ENCODE results near the gene ANKRD12. TPM values are rescaled to one million over a fixed set of nuclear protein-coding genes. Genes with fewer than 3 reads are reported as not detected.

The ANKRD12 gene
- total RNA-seq, 2 donors from 2014 or later = 22.3 to 32.3 TPM

DNA sequence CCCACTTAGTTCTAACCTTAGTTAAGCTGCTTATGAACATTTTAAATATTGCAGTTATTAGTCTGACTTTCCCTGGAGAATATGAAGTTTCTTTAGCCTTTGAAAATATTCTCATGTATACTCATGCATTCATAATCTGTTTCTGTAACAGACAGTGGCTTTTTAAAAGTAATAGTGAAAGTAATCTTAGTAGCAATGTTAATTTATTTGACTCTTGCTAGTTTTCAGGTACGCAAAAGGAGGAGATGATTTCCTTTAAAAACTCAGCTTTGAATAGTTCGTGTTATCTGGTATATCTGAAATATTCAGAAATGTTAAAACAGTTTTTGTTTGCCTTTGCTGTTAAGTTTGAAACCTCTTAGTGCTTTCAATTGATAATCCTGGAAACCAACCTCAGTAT lies 3.8 kb downstream of the ANKRD12 start:
- H3K9me3 ChIP-seq = no peaks in the 10 kb centered on the region
- H3K27ac ChIP-seq = peak overlapping the region in 1 of 2 donors; percentile 14
- no peaks in the 10 kb centered on the region for H3K36me3 ChIP-seq
- no peaks in the 10 kb centered on the region for H3K27me3 ChIP-seq
- no peak overlapping the region for H3K4me3 ChIP-seq
- no peak for DNase-seq (ENCODE audit: low spot score)
- TF ChIP-seq, protein P1, sequence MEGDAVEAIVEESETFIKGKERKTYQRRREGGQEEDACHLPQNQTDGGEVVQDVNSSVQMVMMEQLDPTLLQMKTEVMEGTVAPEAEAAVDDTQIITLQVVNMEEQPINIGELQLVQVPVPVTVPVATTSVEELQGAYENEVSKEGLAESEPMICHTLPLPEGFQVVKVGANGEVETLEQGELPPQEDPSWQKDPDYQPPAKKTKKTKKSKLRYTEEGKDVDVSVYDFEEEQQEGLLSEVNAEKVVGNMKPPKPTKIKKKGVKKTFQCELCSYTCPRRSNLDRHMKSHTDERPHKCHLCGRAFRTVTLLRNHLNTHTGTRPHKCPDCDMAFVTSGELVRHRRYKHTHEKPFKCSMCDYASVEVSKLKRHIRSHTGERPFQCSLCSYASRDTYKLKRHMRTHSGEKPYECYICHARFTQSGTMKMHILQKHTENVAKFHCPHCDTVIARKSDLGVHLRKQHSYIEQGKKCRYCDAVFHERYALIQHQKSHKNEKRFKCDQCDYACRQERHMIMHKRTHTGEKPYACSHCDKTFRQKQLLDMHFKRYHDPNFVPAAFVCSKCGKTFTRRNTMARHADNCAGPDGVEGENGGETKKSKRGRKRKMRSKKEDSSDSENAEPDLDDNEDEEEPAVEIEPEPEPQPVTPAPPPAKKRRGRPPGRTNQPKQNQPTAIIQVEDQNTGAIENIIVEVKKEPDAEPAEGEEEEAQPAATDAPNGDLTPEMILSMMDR (IDR thresholded peaks at IDR 0.05) = no peak
- H3K4me1 ChIP-seq = peaks cover 0 to 56% of the 10 kb centered on the region in 2 donors

DNA sequence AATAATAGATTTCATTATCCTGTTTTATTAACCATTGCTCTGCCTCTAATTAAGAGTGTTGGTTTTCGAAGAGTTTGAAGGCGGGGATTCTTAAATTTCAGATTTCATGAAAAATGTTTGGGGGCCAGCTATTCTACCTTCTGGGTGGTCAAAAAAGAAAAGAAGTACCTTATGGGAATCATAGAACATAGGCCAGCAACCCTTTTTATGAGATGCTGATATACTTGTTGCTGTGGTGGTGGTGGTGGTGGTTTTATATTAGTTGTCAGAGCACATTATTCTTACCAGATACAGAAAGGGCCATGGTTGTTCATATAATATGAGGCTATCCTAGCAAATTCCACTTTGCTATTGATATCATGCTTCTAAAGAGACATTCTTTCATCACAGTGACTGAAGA lies 4.4 kb downstream of the ANKRD12 start:
- TF ChIP-seq, protein P1 (IDR thresholded peaks at IDR 0.05) = no peak
- Histone ChIP-seq H3K36me3 (no peaks in the 10 kb centered on the region), H3K27me3 (no peaks in the 10 kb centered on the region), H3K27ac (peak overlapping the region in 1 of 2 donors; percentile 14), H3K9me3 (no peaks in the 10 kb centered on the region), H3K4me3 (no peak overlapping the region), H3K4me1 (peaks cover 0 to 56% of the 10 kb centered on the region in 2 donors)
- DNase-seq (ENCODE audit: low spot score) = no peak

GRCh38 chr18:9146224-9146623 lies 9.6 kb downstream of the ANKRD12 start:
- Histone ChIP-seq H3K9me3 (no peaks in the 10 kb centered on the region), H3K4me3 (no peak overlapping the region), H3K27ac (no peak overlapping the region), H3K4me1 (peaks cover 0 to 53% of the 10 kb centered on the region in 2 donors), H3K27me3 (no peaks in the 10 kb centered on the region), H3K36me3 (no peaks in the 10 kb centered on the region)
- TF ChIP-seq, protein P1 (IDR thresholded peaks at IDR 0.05) = no peak
- DNase-seq (ENCODE audit: low spot score) = no peak

GRCh38 chr18:9147440-9148202 lies 11.0 kb downstream of the ANKRD12 start:
- Histone ChIP-seq H3K4me1 (peaks cover 0 to 48% of the 10 kb centered on the region in 2 donors), H3K4me3 (no peak overlapping the region), H3K9me3 (no peaks in the 10 kb centered on the region), H3K36me3 (no peaks in the 10 kb centered on the region), H3K27me3 (no peaks in the 10 kb centered on the region), H3K27ac (no peak overlapping the region)
- no peak for DNase-seq (ENCODE audit: low spot score)
- TF ChIP-seq, protein P1 (IDR thresholded peaks at IDR 0.05) = peak; percentile 36 to 86

DNA sequence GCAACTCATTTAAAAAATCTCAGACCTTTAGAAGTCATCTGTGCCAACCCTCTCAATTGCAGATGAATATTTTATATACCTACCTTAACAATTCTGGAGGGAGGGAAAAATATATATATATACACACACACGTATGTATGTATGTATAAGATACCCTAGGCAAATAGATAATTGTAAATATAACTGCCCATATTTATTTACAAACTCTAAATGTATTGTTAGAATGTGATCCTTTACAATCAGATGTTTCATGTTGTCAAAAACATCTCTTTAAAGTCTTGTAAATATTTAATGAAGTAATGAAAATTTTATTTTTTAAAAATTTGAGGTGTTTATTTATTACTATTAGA lies 11.6 kb downstream of the ANKRD12 start:
- no peaks in the 10 kb centered on the region for H3K36me3 ChIP-seq
- no peak overlapping the region for H3K4me3 ChIP-seq
- TF ChIP-seq, protein P1 (IDR thresholded peaks at IDR 0.05) = peak in 1 of 2 donors; percentile 1
- no peak for DNase-seq (ENCODE audit: low spot score)
- H3K27me3 ChIP-seq = no peaks in the 10 kb centered on the region
- peaks cover 0 to 54% of the 10 kb centered on the region in 2 donors for H3K4me1 ChIP-seq
- H3K27ac ChIP-seq = no peak overlapping the region
- H3K9me3 ChIP-seq = no peaks in the 10 kb centered on the region

- peaks cover 0 to 54% of the 10 kb centered on the region in 2 donors for H3K4me1 ChIP-seq
- no peak overlapping the region for H3K27ac ChIP-seq
- H3K27me3 ChIP-seq = no peaks in the 10 kb centered on the region
- H3K4me3 ChIP-seq = no peak overlapping the region
- no peaks in the 10 kb centered on the region for H3K36me3 ChIP-seq
- no peak for DNase-seq (ENCODE audit: low spot score)
- TF ChIP-seq, protein P1 (IDR thresholded peaks at IDR 0.05) = no peak
- H3K9me3 ChIP-seq = no peaks in the 10 kb centered on the region
Observed at GRCh38 chr18:9150121-9150520, 13.5 kb downstream of the ANKRD12 start.

Measured in right atrium auricular region (tissue), 2 donors.